Cardiac septum (tissue), 1 donor: ENCODE measurements around the gene NRIP2. TPM values are rescaled to one million over a fixed set of nuclear protein-coding genes. Genes with fewer than 3 reads are reported as not detected.
"Not testable (repeated sequence)": the region's sequence is repeated elsewhere in the genome, so short reads cannot be mapped to it uniquely, and the experiment has no call there.

Source experiments
- DNase-seq: peaks from one replicate; pipeline ENCODE4 v3.0.0-alpha.2; 2020; ENCODE audit warnings: low spot score
- intact Hi-C: fragments of 100-400 bp; cut with DNase I; formaldehyde crosslinking; loops from one replicate; pipeline ENCODE4 v1.14.0; 2022
- long read RNA-seq: library from polyadenylated mRNA; unstranded; transcript quantifications from one replicate; pipeline ENCODE4 v2.0.0, GENCODE V29; 2021
- total RNA-seq: library from RNA; stranded (reverse); fragmentation: NEBNext Ultra II Directional; extraction: Animal tissue kit (Norgen Biotek cat#: 25700); gene quantifications from one replicate; pipeline ENCODE4 v1.2.1, GENCODE V29; 2021
- donor health status: DM: no; HTN: no; CAD: no.

Gene NRIP2
- total RNA-seq, result 2.9 TPM
- long read RNA-seq, partial matches to known transcripts, result 0 of 2 reads
- long read RNA-seq, other reads (novel, unspliced or antisense), result 1 of 2 reads

GRCh38 chr12:2834581-2835491 is at the start of gene NRIP2:
TSS of gene NRIP2 (minus strand) at chr12:2835035. CDS start at chr12:2834983, 52 bp downstream.
- DNase-seq, result peak; percentile 62
- intact Hi-C loops, result no loop called here

- DNase-seq, result no peak
- intact Hi-C loops, result no loop called here
Observed at GRCh38 chr12:2879853-2880252, 45.0 kb upstream of the NRIP2 start.

- intact Hi-C loops, result no loop called here
- no peak for DNase-seq
Observed at GRCh38 chr12:2877953-2878732, 43.3 kb upstream of the NRIP2 start.

- intact Hi-C loops, result no loop called here
- peak; percentile 96 for DNase-seq
Observed at GRCh38 chr12:2877047-2877952, 42.5 kb upstream of the NRIP2 start, which contains the start of the genes FOXM1 and RHNO1. TSS of gene FOXM1 (minus strand) at chr12:2877174. CDS start at chr12:2874478, 2,696 bp downstream. TSS of gene RHNO1 (plus strand) at chr12:2877223. CDS start at chr12:2885367, 8,144 bp downstream.

- intact Hi-C loops, result no loop called here
- no peak for DNase-seq
Observed at GRCh38 chr12:2876431-2877046, 41.7 kb upstream of the NRIP2 start.

GRCh38 chr12:2868986-2869632 is 34.3 kb upstream of the NRIP2 start:
- intact Hi-C loops, DNase-seq: not testable (repeated sequence)

GRCh38 chr12:2864198-2864597 is 29.4 kb upstream of the NRIP2 start:
- intact Hi-C loops, result no loop called here
- no peak for DNase-seq

GRCh38 chr12:2863402-2863801 is 28.6 kb upstream of the NRIP2 start:
- DNase-seq, intact Hi-C loops: not testable (repeated sequence)

GRCh38 chr12:2862876-2863275 is 28.0 kb upstream of the NRIP2 start:
- intact Hi-C loops, result no loop called here
- DNase-seq, result no peak

- no peak for DNase-seq
- intact Hi-C loops, result no loop called here
Observed at GRCh38 chr12:2860170-2860569, 25.3 kb upstream of the NRIP2 start.

- no peak for DNase-seq
- intact Hi-C loops, result no loop called here
Observed at GRCh38 chr12:2858944-2859421, 24.1 kb upstream of the NRIP2 start.

GRCh38 chr12:2858334-2858733 is 23.5 kb upstream of the NRIP2 start:
- intact Hi-C loops, result no loop called here
- no peak for DNase-seq

GRCh38 chr12:2857576-2857975 is 22.7 kb upstream of the NRIP2 start:
- intact Hi-C loops, result no loop called here
- DNase-seq, result no peak

GRCh38 chr12:2857021-2857431 is 22.2 kb upstream of the NRIP2 start, which contains the start of gene TEX52:
TSS of gene TEX52 (minus strand) at chr12:2857039. CDS start at chr12:2857026, 13 bp downstream.
- intact Hi-C loops, result no loop called here
- no peak for DNase-seq

GRCh38 chr12:2856051-2856450 is 21.2 kb upstream of the NRIP2 start:
- DNase-seq, result no peak
- intact Hi-C loops, result no loop called here

- no peak for DNase-seq
- intact Hi-C loops, result no loop called here
Observed at GRCh38 chr12:2855546-2855945, 20.7 kb upstream of the NRIP2 start.

- intact Hi-C loops, result no loop called here
- DNase-seq, result no peak
Observed at GRCh38 chr12:2854669-2855453, 20.0 kb upstream of the NRIP2 start.
